Measurements from ENCODE around the gene LMCD1. TPM values are rescaled to one million over a fixed set of nuclear protein-coding genes. Genes with fewer than 3 reads are reported as not detected.
"Not testable (repeated sequence)": the region's sequence is repeated elsewhere in the genome, so short reads cannot be mapped to it uniquely, and the experiment has no call there.

LMCD1 gene
- total and polyA plus RNA-seq, 9 donors = 42.1 to 146 (median 127) TPM

DNA sequence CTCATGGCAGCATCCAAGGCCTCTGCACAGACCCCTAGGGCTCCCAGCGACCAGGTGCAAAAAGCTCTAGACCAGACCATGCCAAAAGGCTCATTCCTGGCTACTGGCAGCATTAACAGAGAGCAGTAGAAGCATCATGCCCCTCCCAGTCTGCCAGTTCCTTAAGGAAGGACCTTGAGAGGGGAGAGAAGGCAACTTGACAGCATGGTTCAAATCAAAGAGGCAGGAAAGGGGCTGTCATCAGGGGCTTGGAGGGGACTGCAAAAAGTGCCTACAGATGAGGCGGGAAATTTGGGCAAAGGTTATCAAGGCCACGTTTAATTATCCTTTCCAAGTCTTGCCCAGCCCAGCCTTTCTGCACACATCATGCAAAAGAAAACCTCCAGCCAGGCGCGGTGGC lies 78.3 kb downstream of the LMCD1 start:
- Histone ChIP-seq H3K4me1 (ENCODE audit: insufficient read depth) (peaks cover 14% of the 10 kb centered on the region), H3K27me3 (no peaks in the 10 kb centered on the region), H3K36me3 (no peaks in the 10 kb centered on the region), H3K9me3 (no peaks in the 10 kb centered on the region), H3K4me3 (no peak overlapping the region), H3K27ac (no peak overlapping the region)
- intact Hi-C loops (cut with DNase I) = loop anchor here in 1 of 4 donors (10.0 kb wide), 1 partner anchor 65 kb away; no protein-coding TSS in a partner anchor
- no peak for DNase-seq
- WGBS, 3 donors = 77 to 80% (median 78%) methylated on average over 5 of the region's 5 CpGs
- TF ChIP-seq, protein P1, sequence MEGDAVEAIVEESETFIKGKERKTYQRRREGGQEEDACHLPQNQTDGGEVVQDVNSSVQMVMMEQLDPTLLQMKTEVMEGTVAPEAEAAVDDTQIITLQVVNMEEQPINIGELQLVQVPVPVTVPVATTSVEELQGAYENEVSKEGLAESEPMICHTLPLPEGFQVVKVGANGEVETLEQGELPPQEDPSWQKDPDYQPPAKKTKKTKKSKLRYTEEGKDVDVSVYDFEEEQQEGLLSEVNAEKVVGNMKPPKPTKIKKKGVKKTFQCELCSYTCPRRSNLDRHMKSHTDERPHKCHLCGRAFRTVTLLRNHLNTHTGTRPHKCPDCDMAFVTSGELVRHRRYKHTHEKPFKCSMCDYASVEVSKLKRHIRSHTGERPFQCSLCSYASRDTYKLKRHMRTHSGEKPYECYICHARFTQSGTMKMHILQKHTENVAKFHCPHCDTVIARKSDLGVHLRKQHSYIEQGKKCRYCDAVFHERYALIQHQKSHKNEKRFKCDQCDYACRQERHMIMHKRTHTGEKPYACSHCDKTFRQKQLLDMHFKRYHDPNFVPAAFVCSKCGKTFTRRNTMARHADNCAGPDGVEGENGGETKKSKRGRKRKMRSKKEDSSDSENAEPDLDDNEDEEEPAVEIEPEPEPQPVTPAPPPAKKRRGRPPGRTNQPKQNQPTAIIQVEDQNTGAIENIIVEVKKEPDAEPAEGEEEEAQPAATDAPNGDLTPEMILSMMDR (IDR thresholded peaks at IDR 0.05) = no peak
- TF ChIP-seq EP300 (IDR thresholded peaks at IDR 0.05) (no peak), POLR2A (IDR thresholded peaks at IDR 0.05) (no peak)

DNA sequence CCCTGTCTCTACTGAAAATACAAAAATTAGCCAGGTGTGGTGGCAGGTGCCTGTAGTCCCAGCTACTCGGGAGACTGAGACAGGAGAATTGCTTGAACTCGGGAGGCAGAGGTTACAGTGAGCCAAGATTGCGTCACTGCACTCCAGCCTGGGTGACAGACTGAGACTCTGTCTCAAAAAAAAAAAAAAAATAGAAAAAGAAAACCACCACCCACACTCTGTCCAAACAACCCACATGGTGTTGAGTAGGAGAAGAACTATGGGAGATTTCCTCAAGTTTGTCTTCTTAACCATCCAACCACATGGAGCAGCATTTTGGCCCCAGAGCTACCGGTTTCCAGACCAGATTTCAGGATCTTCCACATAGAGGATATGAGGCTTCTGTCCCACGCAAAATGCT lies 78.8 kb downstream of the LMCD1 start:
- H3K27ac ChIP-seq; H3K36me3 ChIP-seq; intact Hi-C loops (cut with DNase I); H3K4me3 ChIP-seq; DNase-seq; H3K27me3 ChIP-seq; H3K9me3 ChIP-seq: not testable (repeated sequence)
- WGBS, 3 donors = 80 to 89% (median 86%) methylated on average over 5 of the region's 5 CpGs
- H3K4me1 ChIP-seq (ENCODE audit: insufficient read depth) = peaks cover 10% of the 10 kb centered on the region

- Histone ChIP-seq H3K9me3 (no peaks in the 10 kb centered on the region), H3K4me3 (no peak overlapping the region), H3K36me3 (no peaks in the 10 kb centered on the region), H3K27me3 (no peaks in the 10 kb centered on the region), H3K4me1 (ENCODE audit: insufficient read depth) (peaks cover 5% of the 10 kb centered on the region), H3K27ac (no peak overlapping the region)
- intact Hi-C loops (cut with DNase I) = no loop called here
- TF ChIP-seq EP300 (IDR thresholded peaks at IDR 0.05) (no peak), POLR2A (IDR thresholded peaks at IDR 0.05) (no peak)
- TF ChIP-seq, protein P1 (IDR thresholded peaks at IDR 0.05) = no peak
- DNase-seq = no peak
- WGBS, 3 donors = 69 to 75% (median 70%) methylated on average over 3 of the region's 3 CpGs
These were observed 79.8 kb downstream of the LMCD1 start for GRCh38 chr3:8581373-8581772.

DNA sequence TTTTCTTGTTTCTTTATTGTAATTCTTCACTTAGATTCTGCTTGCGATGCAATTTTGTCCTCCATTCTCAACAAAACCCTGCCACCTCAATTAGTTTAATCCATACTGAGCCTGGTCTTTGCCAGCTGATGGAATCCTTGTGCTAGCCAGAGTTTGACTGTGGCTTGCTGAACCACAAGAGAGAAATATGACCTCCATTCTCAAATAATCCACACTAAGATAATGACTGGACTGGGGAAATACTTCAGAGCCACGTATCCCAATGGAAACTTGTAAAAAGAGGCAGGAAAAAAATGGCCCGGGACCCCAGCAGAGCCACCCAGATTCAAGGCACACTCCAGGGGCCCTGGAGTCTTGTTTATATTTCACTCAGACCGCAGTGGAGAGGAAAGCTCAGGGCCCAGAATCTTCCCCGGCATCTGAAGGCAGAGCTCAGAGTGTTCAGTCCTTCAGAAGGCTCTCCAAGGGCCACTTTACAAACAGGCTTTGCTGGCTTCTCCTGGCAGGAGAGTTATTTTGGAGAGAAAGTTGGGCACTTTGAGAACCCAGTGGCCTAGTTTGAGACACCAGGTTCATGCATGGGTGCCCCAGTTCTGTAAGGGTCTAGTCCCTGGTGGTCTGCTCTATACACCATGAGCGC lies 80.3 kb downstream of the LMCD1 start:
- Histone ChIP-seq H3K27me3 (no peaks in the 10 kb centered on the region), H3K4me1 (ENCODE audit: insufficient read depth) (no peaks in the 10 kb centered on the region), H3K27ac (no peak overlapping the region), H3K36me3 (no peaks in the 10 kb centered on the region), H3K9me3 (no peaks in the 10 kb centered on the region), H3K4me3 (no peak overlapping the region)
- no peak for TF ChIP-seq EP300 (IDR thresholded peaks at IDR 0.05)
- TF ChIP-seq POLR2A (IDR thresholded peaks at IDR 0.05) = no peak
- TF ChIP-seq, protein P1 (IDR thresholded peaks at IDR 0.05) = no peak
- no peak for DNase-seq
- intact Hi-C loops (cut with DNase I) = no loop called here
- WGBS, 3 donors = 78 to 85% (median 84%) methylated on average over 6 of the region's 6 CpGs

- no peak overlapping the region for H3K4me3 ChIP-seq
- 93 to 97% (median 96%) methylated on average over 2 of the region's 2 CpGs for WGBS, 3 donors
- intact Hi-C loops (cut with DNase I) = no loop called here
- H3K9me3 ChIP-seq = no peaks in the 10 kb centered on the region
- H3K36me3 ChIP-seq = no peaks in the 10 kb centered on the region
- H3K27me3 ChIP-seq = no peaks in the 10 kb centered on the region
- H3K4me1 ChIP-seq (ENCODE audit: insufficient read depth) = peaks cover 1% of the 10 kb centered on the region
- TF ChIP-seq, protein P1 (IDR thresholded peaks at IDR 0.05) = no peak
- TF ChIP-seq EP300 (IDR thresholded peaks at IDR 0.05) = no peak
- no peak for TF ChIP-seq POLR2A (IDR thresholded peaks at IDR 0.05)
- no peak for DNase-seq
- no peak overlapping the region for H3K27ac ChIP-seq
These were observed 83.0 kb downstream of the LMCD1 start for GRCh38 chr3:8584661-8585060.
